ENCODE results near the gene C10orf95. TPM values are rescaled to one million over a fixed set of nuclear protein-coding genes. Genes with fewer than 3 reads are reported as not detected.

Gene C10orf95
- total RNA-seq, 1 donor from 2014 or later = 0.20 TPM

DNA sequence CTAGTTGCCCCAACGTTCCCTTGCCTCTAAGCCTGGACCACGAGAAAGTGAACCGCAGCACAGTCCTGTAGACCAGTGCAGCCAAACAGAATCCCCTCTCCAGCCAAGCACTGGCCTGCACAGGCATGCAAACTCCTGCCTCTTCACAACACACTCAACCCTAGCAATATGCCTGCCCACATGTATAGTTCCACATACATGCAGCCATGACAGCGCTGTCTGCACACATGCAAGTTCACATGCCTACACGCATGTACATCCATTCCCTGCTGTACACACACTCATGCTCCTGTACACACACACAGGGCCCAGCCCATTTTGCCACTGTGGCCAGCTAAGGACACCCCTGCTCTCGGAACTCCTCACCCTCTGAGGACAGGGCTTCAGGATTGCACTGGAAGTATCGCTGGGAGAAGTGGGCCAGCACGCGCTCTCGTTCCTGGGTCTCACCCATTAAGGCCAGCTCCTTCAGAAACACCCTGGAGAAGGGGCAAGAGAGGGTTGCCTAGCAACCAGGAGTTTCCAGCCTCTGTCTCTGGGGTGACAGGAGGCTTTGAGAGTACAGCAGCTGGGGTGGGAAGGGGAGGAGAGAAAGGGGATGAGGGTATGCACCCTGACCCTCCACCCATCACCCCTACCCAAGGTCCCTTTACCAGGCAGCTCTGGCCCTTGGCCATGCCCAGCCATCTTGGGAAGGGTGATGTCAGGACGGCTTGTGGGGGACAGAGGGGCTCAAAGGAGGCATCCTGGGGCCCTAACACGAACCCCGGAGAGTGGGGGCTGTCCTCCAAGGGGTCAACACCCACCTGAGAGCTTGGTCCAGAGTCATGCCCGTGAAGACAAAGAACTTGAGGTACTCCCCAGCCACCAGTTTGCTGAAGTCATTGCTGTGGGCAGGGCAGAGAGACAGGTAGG, 39.7 kb downstream of the C10orf95 start:
- Mint-ChIP-seq H3K36me3 (ENCODE audit: low read depth, unreplicated experiment) (peaks cover 3% of the 10 kb centered on the region), H3K4me3 (ENCODE audit: unreplicated experiment) (peak overlapping the region; percentile 70), H3K27me3 (ENCODE audit: low read depth, unreplicated experiment) (peaks cover 29% of the 10 kb centered on the region), H3K27ac (ENCODE audit: unreplicated experiment) (no peak overlapping the region), H3K9me3 (ENCODE audit: unreplicated experiment) (no peaks in the 10 kb centered on the region), H3K4me1 (ENCODE audit: low read depth, unreplicated experiment) (peaks cover 12% of the 10 kb centered on the region)
- Histone ChIP-seq H3K27me3 (ENCODE audit: insufficient read depth, low read length) (peaks cover 20% of the 10 kb centered on the region), H3K27ac (ENCODE audit: low read depth, low read length) (no peak overlapping the region), H3K9me3 (ENCODE audit: insufficient read depth, low read depth, low read length) (no peaks in the 10 kb centered on the region), H4K20me1 (ENCODE audit: insufficient read depth, low read length) (peaks cover 9% of the 10 kb centered on the region), H2AFZ (ENCODE audit: low read depth, low read length) (no peak overlapping the region), H3K4me1 (ENCODE audit: insufficient read depth, low read length) (peaks cover 3% of the 10 kb centered on the region), H3K79me2 (ENCODE audit: insufficient read depth, low read length) (no peaks in the 10 kb centered on the region), H3K4me2 (ENCODE audit: low read length) (peak overlapping the region; percentile 87), H3K4me3 (ENCODE audit: insufficient read depth, low read depth, low read length) (no peak overlapping the region), H3K36me3 (ENCODE audit: insufficient read depth, low read length) (no peaks in the 10 kb centered on the region), H3K9ac (ENCODE audit: low read length) (no peak overlapping the region)
- TF ChIP-seq, protein P1, sequence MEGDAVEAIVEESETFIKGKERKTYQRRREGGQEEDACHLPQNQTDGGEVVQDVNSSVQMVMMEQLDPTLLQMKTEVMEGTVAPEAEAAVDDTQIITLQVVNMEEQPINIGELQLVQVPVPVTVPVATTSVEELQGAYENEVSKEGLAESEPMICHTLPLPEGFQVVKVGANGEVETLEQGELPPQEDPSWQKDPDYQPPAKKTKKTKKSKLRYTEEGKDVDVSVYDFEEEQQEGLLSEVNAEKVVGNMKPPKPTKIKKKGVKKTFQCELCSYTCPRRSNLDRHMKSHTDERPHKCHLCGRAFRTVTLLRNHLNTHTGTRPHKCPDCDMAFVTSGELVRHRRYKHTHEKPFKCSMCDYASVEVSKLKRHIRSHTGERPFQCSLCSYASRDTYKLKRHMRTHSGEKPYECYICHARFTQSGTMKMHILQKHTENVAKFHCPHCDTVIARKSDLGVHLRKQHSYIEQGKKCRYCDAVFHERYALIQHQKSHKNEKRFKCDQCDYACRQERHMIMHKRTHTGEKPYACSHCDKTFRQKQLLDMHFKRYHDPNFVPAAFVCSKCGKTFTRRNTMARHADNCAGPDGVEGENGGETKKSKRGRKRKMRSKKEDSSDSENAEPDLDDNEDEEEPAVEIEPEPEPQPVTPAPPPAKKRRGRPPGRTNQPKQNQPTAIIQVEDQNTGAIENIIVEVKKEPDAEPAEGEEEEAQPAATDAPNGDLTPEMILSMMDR (IDR thresholded peaks at IDR 0.05; ENCODE audit: insufficient read depth, low read depth, low read length) = no peak
- no peak for TF ChIP-seq EZH2 (IDR thresholded peaks at IDR 0.05; ENCODE audit: insufficient read depth, low read length)
- FAIRE-seq (no peak), DNase-seq (ENCODE audit: low read depth) (no peak)

DNA sequence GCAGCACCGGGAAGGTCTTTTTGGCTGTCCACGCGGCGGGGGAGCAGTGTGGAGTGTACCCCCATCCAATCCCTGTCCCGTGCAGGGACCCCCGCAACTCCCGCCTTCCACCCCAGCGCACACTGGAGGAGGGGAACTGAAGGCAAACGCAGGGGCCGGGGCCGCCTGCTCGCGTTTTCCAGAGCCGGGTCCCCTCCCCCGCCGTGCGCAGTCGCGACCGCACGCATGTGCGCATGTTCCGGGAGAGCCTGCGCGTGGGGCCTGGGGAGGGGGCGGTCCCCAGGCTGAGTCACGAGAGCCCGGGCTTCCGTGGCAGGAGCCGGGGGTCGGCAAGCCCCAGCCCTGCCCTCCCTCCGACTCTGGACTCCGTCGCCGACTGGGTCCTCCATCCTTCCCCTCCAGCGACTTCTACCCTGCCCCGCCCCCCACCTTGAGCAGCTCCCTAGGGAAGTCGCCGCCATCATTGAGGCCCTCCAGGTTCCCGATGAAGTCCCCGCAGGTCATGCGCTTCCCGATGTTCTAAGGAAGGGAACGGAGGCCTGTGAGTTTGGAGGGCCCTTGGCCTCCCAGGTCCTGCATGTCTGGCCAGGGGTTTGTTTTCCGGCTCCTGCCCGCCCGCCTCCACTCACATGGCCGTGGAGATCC, 40.8 kb downstream of the C10orf95 start:
- Histone ChIP-seq H3K27ac (ENCODE audit: low read depth, low read length) (no peak overlapping the region), H3K4me2 (ENCODE audit: low read length) (peak overlapping the region; percentile 87), H3K36me3 (ENCODE audit: insufficient read depth, low read length) (no peaks in the 10 kb centered on the region), H3K9me3 (ENCODE audit: insufficient read depth, low read depth, low read length) (no peaks in the 10 kb centered on the region), H4K20me1 (ENCODE audit: insufficient read depth, low read length) (peaks cover 9% of the 10 kb centered on the region), H3K27me3 (ENCODE audit: insufficient read depth, low read length) (peaks cover 20% of the 10 kb centered on the region), H3K9ac (ENCODE audit: low read length) (peak overlapping the region; percentile 43), H3K4me3 (ENCODE audit: insufficient read depth, low read depth, low read length) (peak overlapping the region; percentile 52), H3K79me2 (ENCODE audit: insufficient read depth, low read length) (no peaks in the 10 kb centered on the region), H3K4me1 (ENCODE audit: insufficient read depth, low read length) (peaks cover 3% of the 10 kb centered on the region), H2AFZ (ENCODE audit: low read depth, low read length) (peak overlapping the region; percentile 84)
- H3K27ac Mint-ChIP-seq (ENCODE audit: unreplicated experiment) = no peak overlapping the region
- H3K4me3 Mint-ChIP-seq (ENCODE audit: unreplicated experiment) = peak overlapping the region; percentile 75
- peaks cover 2% of the 10 kb centered on the region for H3K36me3 Mint-ChIP-seq (ENCODE audit: low read depth, unreplicated experiment)
- DNase-seq (ENCODE audit: low read depth) = no peak
- no peak for FAIRE-seq
- TF ChIP-seq, protein P1 (IDR thresholded peaks at IDR 0.05; ENCODE audit: insufficient read depth, low read depth, low read length) = no peak
- peak; percentile 57 for TF ChIP-seq EZH2 (IDR thresholded peaks at IDR 0.05; ENCODE audit: insufficient read depth, low read length)
- peaks cover 10% of the 10 kb centered on the region for H3K4me1 Mint-ChIP-seq (ENCODE audit: low read depth, unreplicated experiment)
- H3K27me3 Mint-ChIP-seq (ENCODE audit: low read depth, unreplicated experiment) = peaks cover 28% of the 10 kb centered on the region
- no peaks in the 10 kb centered on the region for H3K9me3 Mint-ChIP-seq (ENCODE audit: unreplicated experiment)
